ENCODE measurements around the gene AP1B1. TPM values are rescaled to one million over a fixed set of nuclear protein-coding genes. Genes with fewer than 3 reads are reported as not detected.

Gene AP1B1
- total RNA-seq, 1 experiment from 2014 or later: 22.6 TPM

DNA sequence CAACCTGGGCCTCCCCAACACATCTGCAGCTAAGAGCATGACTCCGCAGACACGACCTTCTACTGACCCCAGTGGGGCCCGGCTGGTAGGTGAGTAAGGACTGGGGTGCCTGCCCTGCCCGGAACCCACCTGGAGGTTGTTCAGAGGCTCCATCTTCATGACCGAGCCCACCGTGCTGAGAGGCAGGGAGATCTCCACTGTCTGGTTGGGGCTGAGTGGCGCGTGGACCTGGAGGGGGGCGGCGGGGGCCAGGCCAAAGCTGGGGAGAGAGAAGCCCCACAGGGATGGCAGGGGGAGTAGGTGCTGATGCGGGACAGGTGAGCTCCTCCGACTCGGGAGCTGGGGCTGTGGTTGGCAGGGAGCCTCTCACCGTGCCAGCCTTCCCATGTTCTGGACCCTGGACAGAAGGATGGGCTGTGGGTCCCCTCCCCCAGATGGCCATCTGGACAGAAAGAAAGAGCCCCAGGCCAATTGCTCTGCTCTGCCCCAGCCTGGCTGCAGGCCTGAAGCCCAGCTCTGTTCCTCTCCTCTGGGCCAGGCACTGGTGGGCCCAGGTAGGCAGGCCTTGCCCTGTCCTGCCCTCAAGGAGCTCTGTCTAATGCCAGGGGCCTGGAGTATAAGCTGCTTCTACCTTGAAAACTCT lies 56.6 kb downstream of the AP1B1 start:
- no peak for DNase-seq (ENCODE audit: low spot score)

DNA sequence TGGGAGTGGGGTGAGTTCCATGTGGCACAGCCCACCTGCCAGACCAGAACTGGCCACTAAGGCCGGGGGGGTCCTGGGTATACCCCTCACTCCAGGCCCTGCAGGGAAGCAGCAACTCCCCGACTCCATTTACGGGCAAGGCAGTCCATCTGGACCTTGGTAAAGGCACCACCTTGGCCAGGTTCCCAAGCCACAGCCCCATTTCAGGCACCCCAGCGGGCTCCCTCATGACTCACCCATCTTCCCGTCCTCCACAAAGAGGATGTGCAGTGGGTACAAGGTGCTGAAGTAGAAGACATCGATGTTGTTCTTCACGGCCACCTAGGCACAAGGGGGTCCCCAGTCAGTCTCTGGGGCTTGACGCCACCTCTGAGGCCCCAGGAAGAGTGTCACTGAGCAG lies 57.2 kb downstream of the AP1B1 start:
- DNase-seq (ENCODE audit: low spot score): no peak

DNA sequence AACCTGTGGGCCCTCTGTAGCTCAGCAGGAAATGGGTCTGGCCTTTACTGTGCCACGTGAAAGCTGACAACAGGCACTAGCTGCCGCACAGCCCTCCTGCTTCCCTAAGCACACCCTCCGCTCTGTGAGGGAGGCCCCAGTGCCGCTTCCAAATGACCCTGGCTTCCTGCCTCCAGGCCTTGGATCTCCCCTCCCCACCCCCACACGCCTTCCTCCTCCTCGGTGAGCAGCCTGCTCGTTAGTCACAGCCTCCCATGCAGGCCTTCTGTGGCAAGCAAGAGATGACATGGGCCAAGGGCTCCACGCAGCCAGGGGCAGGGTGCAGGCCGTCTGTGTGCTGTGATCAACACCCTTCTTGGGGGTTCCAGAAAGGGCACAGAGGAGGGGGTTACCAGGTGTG lies 57.6 kb downstream of the AP1B1 start:
- DNase-seq (ENCODE audit: low spot score): no peak

DNA sequence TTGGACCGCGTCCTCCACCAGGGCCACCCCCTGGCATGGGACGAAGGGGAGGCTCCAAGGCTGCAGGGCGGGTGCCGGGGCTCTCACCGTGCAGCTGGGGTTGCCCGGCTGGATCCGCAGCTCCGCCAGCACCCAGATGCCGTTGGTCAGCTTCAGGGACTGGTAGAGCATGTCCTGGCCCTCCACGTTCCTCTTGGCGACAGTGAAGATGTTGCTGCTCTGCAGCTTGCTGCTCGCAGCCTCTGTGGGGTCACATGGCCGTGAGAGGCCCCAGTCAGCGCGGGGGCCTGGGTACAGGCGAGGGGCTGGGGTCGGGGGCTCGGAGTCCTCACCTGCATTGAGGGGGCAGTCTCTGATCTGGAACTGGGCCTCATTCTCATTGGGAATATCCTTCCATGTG lies 58.1 kb downstream of the AP1B1 start:
- DNase-seq (ENCODE audit: low spot score): no peak

DNA sequence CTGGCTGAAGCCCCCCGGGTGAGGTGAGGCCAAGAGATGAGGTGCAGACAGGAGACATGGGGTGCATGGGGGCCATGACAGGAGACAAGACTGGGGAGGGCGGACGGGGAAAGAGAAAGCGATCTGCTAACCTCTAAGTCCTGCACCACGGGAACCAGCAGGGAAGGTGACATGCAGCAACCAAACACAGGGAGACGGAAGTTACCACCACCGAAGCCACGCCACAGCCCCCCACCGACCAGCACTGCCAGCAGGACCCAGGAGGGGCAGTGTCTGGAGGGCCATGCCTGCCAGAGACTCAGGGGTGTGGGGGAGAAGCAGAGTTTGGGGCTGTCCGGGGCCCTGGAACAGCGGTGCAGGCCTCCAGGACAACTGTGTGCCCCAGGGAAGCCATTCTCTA lies 58.8 kb downstream of the AP1B1 start:
- no peak for DNase-seq (ENCODE audit: low spot score)

DNA sequence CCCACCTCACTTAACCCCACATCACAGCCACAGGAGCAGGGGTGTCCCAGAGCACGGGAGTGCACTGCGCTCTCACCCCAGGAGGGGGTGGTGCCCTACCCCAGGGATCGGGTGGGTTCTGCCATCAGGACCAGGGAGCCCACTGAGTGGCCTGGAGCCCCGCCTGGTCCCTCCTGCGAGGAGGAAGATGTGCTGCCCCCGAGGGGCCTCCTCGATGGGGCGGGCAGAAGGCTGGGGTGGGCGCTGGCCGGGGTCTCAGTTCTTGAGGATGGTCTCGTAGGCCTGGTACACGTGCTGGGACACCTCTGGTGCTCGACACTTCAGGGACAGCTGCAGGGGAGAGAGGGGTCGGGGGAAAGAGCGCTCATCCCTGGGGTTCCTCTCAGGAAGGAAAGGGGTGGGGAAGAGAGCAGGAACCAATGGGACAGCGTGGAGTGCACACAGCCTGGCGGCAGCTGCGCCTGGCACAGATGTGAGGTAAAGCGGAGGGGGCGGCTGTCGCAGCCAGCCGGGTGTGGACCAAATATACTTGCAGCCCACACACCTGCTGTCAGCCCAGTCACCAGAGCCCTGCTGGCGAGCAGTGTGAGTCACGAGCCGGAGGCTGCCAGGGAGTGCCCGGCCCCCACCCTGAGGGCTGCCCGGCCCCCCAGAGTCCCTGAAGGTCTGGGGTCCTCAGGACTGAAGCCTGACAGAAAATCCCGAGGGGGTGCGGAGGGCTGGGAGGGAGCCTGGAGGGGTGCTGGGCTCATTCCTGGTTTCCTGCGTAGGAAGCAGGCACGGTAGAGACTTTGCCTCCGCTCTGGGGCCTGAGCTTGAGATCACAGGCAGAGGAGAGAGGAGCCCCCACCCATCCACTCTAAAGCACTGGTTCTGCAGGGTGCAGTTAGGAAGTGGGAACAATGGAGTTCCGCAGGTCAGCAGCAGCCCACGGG lies 59.5 kb downstream of the AP1B1 start:
- no peak for DNase-seq (ENCODE audit: low spot score)

DNA sequence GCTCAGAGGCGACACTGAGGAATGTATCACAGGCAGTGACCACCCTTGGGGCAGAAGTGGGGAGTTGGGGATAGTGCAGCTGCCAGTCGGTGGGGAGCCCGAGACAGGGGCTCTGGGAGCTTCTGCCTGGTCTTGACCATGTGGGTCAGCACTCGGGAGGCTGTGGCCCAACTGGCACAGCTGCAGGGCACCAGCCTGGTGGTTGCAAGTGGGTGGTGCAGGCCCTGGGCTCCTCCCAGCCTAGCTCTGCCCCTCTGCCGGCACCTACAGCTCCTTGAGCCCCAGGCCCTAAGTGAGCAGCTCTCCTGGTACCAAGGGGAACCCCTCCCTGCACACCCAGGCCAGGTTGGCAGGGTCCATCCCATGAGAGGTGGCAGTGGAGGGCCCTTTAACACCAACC lies 60.3 kb downstream of the AP1B1 start:
- DNase-seq (ENCODE audit: low spot score): no peak

DNA sequence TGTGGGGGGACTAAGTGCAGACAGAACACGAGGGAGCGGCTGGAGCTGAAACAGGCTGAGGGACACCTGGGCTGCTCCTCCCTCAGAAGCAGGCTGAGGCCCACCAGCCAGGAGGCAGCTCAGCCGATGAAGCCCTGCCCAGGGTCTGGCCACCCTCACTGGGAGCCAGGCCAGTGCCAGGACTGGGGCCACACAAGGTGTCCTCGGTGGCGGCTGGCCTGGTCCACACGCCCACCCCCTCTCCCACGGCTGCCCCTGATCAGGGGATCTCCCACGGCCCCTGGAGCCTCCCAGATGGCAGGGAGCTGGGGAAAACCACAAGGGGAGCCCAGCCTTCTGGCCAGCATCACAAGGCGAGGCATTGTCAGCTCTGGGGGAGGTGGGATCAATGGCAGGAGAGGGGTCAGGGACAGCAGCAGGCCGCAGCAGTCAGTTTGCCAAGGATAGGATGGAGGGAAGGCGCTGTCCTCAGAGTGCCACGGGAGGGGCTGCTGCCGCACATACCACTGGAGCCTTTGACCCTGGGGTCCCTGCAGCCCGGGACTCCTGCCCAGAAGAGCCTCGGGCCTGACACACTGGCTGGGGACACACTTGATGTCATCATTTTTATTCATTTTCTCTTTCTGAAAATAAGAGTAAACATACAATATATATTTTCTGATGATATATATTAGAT lies 61.1 kb downstream of the AP1B1 start:
- DNase-seq (ENCODE audit: low spot score): no peak

DNA sequence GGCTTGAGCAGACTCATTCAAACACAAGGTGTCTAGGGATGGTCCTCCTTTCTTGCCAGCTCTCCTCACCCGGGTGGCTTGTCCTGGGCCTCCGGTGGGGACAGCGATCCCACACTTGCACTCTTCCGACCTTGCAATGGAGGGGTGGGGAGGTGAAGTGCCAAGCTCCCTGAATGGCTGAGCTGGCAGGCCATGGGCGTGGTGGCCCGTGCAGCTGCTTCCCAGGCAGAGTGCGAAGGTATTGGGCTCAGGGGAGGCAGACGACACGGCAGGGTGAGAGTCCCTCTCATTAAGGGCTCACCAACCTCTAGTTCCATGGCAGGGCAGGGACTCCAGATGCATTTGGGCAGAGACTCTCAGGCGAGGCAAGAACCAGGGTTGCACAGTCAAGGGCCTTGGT lies 61.9 kb downstream of the AP1B1 start:
- DNase-seq (ENCODE audit: low spot score): no peak

DNA sequence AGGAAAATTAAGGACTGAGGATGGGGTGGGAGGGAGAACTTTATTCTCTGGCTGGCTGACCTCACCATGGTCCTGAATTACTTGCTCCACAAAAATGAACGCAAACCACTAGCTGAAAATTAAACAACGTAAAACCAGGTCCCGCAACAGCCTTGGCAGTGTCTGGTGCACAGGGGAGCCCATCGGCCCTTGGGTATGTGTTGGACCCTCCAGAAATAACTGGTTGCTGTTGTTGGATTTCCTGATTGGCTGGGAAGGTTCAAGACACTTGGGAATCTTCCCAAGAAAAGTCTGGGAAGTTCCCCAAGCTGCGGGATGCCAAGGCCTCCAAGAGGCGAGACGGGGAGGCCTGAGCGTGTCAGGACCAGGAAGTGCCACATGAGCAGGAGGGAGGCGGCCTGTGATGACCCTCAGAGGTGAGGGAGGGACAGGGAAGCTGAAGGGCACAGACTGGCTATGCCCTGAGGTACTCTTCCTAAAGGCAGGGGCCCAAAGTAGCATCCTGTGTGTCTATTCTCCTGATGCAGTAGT lies 62.5 kb downstream of the AP1B1 start:
- no peak for DNase-seq (ENCODE audit: low spot score)

DNA sequence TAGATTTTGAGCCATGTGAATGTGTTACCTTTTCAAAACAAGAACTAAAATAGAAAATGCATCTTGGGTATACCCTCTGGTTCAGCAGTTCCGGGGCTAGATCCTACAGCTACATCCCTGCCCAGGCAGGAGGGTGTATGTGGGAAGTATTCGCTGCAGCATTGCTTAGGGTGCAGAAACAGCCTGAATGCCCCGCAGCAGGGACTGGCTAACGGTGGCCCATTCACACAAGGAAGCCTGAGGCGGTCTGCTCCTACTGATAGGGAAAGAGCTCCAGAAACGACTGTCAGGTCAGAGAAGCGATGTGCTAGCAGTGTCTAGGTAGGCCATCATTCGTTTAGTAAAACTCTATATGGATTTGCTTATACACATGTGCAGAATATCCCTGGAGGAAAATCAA lies 63.0 kb downstream of the AP1B1 start:
- DNase-seq (ENCODE audit: low spot score): no peak

DNA sequence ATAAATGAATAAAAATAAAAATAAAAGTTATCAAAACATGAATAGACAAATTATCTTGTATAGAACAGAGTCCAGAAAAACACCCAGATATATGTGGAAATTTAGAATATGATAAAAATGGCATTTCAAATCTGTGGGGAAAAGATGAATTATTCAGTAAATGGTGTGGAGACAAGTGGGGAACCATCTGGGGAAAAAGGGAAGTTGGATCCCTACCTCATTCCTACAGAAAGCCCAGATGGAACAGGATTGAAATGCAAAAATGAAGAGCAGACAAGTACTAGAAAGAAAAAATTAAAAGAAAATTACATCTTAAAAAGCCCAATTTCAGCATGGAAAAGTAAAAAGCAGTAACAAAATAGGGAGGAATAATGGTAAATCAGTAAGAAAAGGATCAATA lies 64.7 kb downstream of the AP1B1 start:
- DNase-seq (ENCODE audit: low spot score): no peak

DNA sequence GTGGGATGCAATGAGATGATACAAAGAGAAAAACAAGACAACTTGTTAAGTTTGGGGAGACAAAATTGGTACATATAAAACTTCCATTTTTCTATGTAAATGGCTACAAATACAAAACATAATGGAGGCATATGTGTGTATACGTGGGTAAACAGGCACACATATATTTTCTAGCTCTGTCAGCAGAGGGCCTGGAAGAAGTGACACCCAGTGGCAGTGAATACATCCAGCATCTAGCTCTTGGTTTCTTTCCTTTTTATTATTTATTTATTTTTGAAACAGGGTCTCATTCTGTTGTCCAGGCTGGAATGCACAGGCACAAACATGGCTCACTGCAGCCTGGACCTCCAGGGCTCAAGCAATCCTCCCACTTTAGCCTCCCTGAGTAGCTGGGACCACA lies 67.8 kb downstream of the AP1B1 start:
- no peak for DNase-seq (ENCODE audit: low spot score)

DNA sequence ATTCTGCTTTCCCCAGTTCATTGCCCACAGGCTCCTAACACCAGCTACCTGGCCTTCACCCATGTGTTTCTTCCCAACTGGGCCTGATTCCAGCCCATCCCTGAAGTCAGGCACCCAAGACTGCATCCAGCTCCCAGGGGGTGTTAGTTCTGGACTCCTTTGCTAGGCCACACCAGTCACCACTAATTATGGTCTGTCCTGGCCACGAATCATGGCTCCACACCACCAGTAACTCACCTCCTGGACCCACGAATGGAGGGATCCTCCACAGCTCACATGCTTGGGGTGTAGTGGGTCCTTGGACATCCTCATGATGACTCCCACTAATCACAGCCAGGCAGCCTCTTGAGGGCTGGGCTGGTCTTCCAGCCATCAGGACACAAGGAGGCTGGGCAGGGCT lies 69.3 kb downstream of the AP1B1 start:
- DNase-seq (ENCODE audit: low spot score): no peak

DNA sequence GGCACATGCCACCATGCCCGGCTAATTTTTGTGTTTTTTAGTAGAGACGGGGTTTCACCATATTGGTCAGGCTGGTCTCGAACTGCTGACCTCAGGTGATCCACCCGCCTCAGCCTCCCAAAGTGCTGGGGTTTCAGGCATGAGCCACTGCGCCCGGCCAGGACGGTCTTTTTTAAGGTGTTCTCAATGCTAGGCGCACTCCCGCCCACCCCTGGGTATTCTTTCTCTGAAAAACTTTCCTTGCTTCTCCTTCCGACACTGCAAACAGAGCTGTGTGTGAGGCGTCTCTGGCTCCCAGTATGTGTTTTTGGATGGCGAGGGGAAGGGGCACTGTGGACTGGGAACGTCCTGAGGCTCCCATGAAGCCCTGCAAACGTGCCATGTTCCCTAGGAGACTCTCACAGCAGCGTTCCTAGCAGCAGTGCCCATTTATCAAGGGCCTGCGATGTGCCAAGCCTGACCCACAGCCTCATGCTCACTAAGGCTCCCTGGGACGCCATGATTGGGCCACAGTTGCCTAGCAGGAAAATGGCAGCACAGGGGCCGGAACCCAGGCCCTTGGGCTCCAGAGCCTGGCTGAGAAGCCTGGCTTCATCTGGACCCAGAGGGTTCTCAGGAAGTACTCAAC lies 70.4 kb downstream of the AP1B1 start:
- no peak for DNase-seq (ENCODE audit: low spot score)

DNA sequence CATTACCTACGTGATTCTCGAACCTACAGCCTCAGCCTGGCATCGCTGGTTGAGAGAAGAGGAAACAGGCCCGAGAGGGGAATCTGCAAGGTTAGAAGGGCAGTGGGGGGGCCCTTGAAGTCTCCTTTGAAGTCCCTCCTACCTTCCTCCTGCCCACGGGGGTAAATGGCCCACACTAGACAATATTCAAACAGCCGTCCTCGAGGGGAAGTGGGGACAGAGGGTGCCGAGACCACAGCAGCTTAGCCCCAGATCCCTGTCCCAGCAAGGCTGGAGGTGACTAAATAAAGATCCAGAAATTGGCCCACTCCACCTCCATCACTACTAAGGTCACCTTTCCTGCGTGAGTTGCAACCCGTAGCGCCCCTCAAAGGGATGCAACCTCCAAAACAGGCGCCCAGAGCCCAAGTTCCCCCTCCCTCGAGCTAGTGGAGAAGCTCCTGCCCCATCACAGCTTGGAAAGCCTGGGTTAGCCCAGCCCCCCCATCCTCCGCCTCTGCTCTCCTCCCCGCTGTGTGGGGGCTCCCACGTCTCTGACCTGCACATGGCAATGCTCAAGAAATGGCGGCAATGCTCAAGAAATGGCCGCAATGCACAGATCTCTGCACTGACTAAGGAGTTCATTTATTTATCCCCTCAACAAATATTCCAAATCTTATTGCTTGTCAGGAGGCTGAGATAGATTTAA lies 72.1 kb downstream of the AP1B1 start:
- no peak for DNase-seq (ENCODE audit: low spot score)

DNA sequence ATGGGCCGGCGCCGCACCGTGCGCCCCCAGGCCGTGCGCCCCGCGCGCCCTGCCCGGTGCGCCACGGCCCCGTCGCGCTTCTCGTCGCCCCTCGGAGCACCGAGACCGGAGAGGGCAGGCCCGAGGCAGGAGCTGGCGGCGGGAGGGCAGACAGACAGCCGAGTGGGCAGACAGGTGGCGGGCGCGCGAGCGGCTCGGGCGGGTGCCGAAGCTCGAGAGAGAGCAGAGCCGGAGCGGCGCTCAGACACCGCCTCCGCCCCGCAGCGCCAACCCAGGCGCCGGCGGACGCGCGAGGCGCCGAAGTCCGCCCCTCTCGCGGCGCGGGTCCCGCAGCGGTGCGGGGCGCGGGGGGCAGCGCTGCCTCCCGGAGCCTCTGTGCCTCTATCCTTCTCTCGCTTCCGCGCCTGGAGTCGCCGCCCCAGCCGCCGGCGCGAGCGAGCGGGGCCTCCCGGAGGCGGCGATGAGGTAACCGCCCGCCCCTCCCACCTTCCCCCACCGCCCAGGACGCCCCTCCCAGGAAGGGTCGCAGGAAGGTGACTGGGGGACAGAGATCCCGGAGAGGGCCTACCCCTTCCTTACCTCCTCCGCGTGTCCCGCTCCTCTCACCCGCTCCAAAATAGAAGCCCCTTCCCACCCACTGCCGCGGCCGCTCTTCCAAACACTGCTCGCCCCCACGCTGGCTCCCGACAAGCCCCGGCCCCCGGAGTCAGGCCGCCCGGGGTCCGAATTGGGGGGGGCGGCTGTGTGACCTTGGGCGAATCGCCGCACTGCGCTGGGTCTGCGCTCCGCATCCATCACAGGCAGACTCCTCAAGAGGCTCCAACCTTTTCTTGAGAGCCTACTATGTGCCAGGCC lies 72.9 kb downstream of the AP1B1 start, which contains the start of gene RASL10A:
Gene RASL10A (minus strand): TSS at position 412 of the 855 bp plus-strand sequence. CDS start 451 bp downstream, outside the sequence.
- no peak for DNase-seq (ENCODE audit: low spot score)

DNA sequence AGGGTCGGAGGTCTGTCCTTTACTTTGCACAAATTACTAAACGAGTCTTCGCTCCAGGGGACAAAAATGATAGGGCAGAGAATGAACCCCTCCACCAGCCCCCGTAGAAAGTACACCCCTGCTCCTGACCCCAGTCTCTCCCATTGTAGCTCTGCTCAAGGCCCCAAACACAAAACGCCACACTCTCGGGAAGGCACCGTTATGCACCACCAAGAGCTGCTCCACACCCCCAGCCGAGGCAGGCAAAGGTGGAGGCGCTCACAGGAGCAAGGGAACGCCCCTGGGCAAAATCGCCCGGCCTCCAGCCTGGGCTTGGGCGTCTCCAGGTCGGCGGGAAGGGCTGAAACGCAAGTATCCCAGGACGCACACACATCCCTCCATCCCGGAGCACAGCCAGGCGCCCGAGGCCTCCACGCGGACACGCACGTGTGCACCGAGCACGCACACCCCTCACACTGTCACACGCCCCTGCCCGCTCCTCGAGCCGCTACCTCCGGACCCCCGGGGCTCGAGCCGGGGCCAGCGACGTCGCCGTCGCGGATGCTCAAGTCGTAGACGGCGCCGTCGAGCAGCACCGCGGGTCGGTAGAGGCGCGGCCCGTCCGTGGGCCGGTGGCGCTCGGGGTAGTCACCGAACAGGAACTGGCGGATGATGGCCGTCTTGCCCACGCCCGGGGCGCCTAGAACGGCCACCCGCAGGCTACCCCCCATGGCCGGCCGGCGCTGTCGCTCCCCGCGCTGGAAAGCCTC lies 73.7 kb downstream of the AP1B1 start:
- no peak for DNase-seq (ENCODE audit: low spot score)

All from H4 (cell line).